ENCODE measurements around the gene ANKRD33.

Gene ANKRD33

GRCh38 chr12:51910691-51911090, 22.8 kb downstream of the ANKRD33 start:
- no peak for TF ChIP-seq CTCF (IDR thresholded peaks at IDR 0.05; ENCODE audit: low read depth, low read length)
- H3K4me3 ChIP-seq (ENCODE audit: low read depth, low read length) = no peak overlapping the region

- H3K4me3 ChIP-seq (ENCODE audit: low read depth, low read length) = no peak overlapping the region
- TF ChIP-seq CTCF (IDR thresholded peaks at IDR 0.05; ENCODE audit: low read depth, low read length) = no peak
Measured at GRCh38 chr12:51911307-51911706, 23.4 kb downstream of the ANKRD33 start.

GRCh38 chr12:51911788-51912711, 24.1 kb downstream of the ANKRD33 start:
- TF ChIP-seq CTCF (IDR thresholded peaks at IDR 0.05; ENCODE audit: low read depth, low read length) = no peak
- peak overlapping the region; percentile 37 for H3K4me3 ChIP-seq (ENCODE audit: low read depth, low read length)

GRCh38 chr12:51913071-51914033, 25.4 kb downstream of the ANKRD33 start:
- H3K4me3 ChIP-seq (ENCODE audit: low read depth, low read length) = peak overlapping the region; percentile 37

GRCh38 chr12:51914034-51914923, 26.4 kb downstream of the ANKRD33 start:
- no peak overlapping the region for H3K4me3 ChIP-seq (ENCODE audit: low read depth, low read length)
- TF ChIP-seq CTCF (IDR thresholded peaks at IDR 0.05; ENCODE audit: low read depth, low read length) = no peak

More at GRCh38 chr12:51913071-51914033, 25.4 kb downstream of the ANKRD33 start:
- no peak for TF ChIP-seq CTCF (IDR thresholded peaks at IDR 0.05; ENCODE audit: low read depth, low read length)

- TF ChIP-seq CTCF (IDR thresholded peaks at IDR 0.05; ENCODE audit: low read depth, low read length) = no peak
Measured at GRCh38 chr12:51915003-51915625, 27.2 kb downstream of the ANKRD33 start.

More at GRCh38 chr12:51915003-51915625, 27.2 kb downstream of the ANKRD33 start:
- H3K4me3 ChIP-seq (ENCODE audit: low read depth, low read length) = no peak overlapping the region
